DOHH2 (cell line): ENCODE measurements around the gene ERG.

Source experiments
- H3F3A ChIP-seq: fragments of 200-600 bp; sonication (generic), shearing (Covaris generic); 2 replicates; pipeline ENCODE4 v1.6.0; 2016; ENCODE audit warnings: antibody characterized with exemption, mild to moderate bottlenecking; ENCODE audit not compliant: control insufficient read depth, insufficient read depth
- H3K27ac ChIP-seq: fragments of 200-600 bp; sonication (generic); 2 replicates; pipeline ENCODE4 v1.5.1; 2014; ENCODE audit warnings: low read depth, mild to moderate bottlenecking, low read length, moderate library complexity
- H3K27me3 ChIP-seq: fragments of 200-600 bp; sonication (generic); 2 replicates; pipeline ENCODE4 v1.6.1; 2014; ENCODE audit warnings: mild to moderate bottlenecking, low read length, mixed read lengths; ENCODE audit not compliant: control insufficient read depth
- H3K36me3 ChIP-seq: fragments of 200-600 bp; sonication (generic); 2 replicates; pipeline ENCODE4 v1.6.1; 2014; ENCODE audit warnings: mild to moderate bottlenecking, low read length, moderate library complexity, mixed read lengths; ENCODE audit not compliant: control insufficient read depth
- H3K4me1 ChIP-seq: fragments of 200-600 bp; sonication (generic); 2 replicates; pipeline ENCODE4 v1.6.1; 2014; ENCODE audit warnings: mild to moderate bottlenecking, low read length, mixed read lengths; ENCODE audit not compliant: control insufficient read depth
- H3K4me2 ChIP-seq: fragments of 200-600 bp; sonication (generic); 2 replicates; pipeline ENCODE4 v1.6.0; 2014; ENCODE audit warnings: mild to moderate bottlenecking, low read length, moderate library complexity
- H3K4me3 ChIP-seq: fragments of 200-600 bp; sonication (generic); 2 replicates; pipeline ENCODE4 v1.5.1; 2014; ENCODE audit warnings: mild to moderate bottlenecking, low read length, mixed read lengths
- H3K79me2 ChIP-seq: fragments of 200-600 bp; sonication (generic); 2 replicates; pipeline ENCODE4 v1.6.1; 2014; ENCODE audit warnings: mild to moderate bottlenecking, low read length, mixed read lengths; ENCODE audit not compliant: control insufficient read depth
- H3K9me2 ChIP-seq: fragments of 200-600 bp; sonication (generic); replicated peaks from 2 replicates; pipeline ENCODE4 v1.6.1; 2014; ENCODE audit warnings: mild to moderate bottlenecking, low read length, mixed read lengths; ENCODE audit not compliant: control insufficient read depth
- H3K9me3 ChIP-seq: fragments of 200-600 bp; sonication (generic); 2 replicates; pipeline ENCODE4 v1.6.1; 2014; ENCODE audit warnings: antibody characterized with exemption, low read length, mixed read lengths; ENCODE audit not compliant: control insufficient read depth, insufficient read depth
- H4K20me1 ChIP-seq: fragments of 200-600 bp; sonication (generic); 2 replicates; pipeline ENCODE4 v1.6.0; 2014; ENCODE audit warnings: low read depth, mild to moderate bottlenecking, antibody characterized with exemption, low read length, moderate library complexity; ENCODE audit not compliant: control insufficient read depth, insufficient read depth
- CTCF ChIP-seq: fragments of 200-600 bp; sonication (generic); IDR thresholded peaks from one replicate; pipeline ENCODE4 v1.5.1; 2014; ENCODE audit warnings: antibody characterized with exemption, mild to moderate bottlenecking, low read depth, low read length; ENCODE audit not compliant: poor library complexity, severe bottlenecking
- EZH2phosphoT487 ChIP-seq: fragments of 200-600 bp; sonication (generic); IDR thresholded peaks from 2 replicates; pipeline ENCODE4 v1.6.1; 2017; ENCODE audit warnings: borderline replicate concordance, mild to moderate bottlenecking, antibody characterized with exemption, low read length, moderate library complexity, mixed read lengths

Gene ERG

DNA sequence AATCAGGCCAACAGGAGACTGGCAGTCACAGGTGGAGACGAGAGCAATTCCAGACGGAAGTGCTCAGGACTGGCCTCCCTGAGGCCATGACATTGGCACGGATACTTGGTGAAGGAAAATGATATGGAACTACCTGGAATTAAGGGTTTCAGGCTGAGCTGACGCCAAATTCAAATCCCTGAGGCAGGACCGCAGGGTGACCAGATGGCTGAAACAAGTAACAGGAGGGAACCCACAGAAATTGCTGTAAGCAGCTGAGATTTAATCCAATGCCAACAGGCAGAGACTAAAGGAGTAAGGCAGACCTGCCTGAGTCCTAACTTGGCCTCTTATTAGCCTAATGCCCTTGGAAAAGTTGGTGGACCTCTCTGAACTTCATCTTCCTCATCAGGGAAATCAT lies 76.2 kb downstream of the ERG start:
- no peaks in the 10 kb centered on the region for H3K36me3 ChIP-seq
- no peaks in the 10 kb centered on the region for H3K9me3 ChIP-seq
- H3F3A ChIP-seq: no peaks in the 10 kb centered on the region
- no peaks in the 10 kb centered on the region for H3K27me3 ChIP-seq
- TF ChIP-seq CTCF (no peak), EZH2phosphoT487 (no peak)
- no peaks in the 10 kb centered on the region for H3K79me2 ChIP-seq
- H3K4me3 ChIP-seq: no peak overlapping the region
- no peak overlapping the region for H3K4me2 ChIP-seq
- H3K4me1 ChIP-seq: no peaks in the 10 kb centered on the region
- H3K27ac ChIP-seq: no peak overlapping the region
- H4K20me1 ChIP-seq: no peaks in the 10 kb centered on the region
- no peaks in the 10 kb centered on the region for H3K9me2 ChIP-seq

DNA sequence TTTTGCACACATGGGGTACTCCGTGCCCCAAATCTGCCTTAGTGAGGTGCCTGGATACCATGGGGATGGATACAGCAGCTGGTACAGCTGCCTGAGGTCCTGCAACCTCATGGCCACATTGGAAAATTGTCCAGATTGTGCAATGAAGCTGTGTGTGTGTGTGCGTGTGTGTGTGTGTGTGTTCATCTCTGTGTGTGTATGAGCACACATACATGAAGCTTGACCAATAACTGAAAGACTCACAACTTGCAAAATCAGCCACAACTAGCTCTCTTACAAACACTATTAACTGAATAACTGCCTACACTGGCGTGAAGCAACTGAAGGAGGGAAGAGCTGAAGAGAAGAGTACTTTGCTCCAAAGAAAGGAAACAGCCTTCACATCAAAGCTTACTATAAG lies 78.1 kb downstream of the ERG start:
- Histone ChIP-seq H3K4me1 (no peaks in the 10 kb centered on the region), H3K27me3 (no peaks in the 10 kb centered on the region), H3K4me3 (no peak overlapping the region), H3K9me3 (no peaks in the 10 kb centered on the region), H3K36me3 (no peaks in the 10 kb centered on the region), H4K20me1 (no peaks in the 10 kb centered on the region), H3K4me2 (no peak overlapping the region), H3K27ac (no peak overlapping the region), H3K79me2 (no peaks in the 10 kb centered on the region), H3F3A (no peaks in the 10 kb centered on the region), H3K9me2 (no peaks in the 10 kb centered on the region)
- no peak for TF ChIP-seq CTCF
- no peak for TF ChIP-seq EZH2phosphoT487

DNA sequence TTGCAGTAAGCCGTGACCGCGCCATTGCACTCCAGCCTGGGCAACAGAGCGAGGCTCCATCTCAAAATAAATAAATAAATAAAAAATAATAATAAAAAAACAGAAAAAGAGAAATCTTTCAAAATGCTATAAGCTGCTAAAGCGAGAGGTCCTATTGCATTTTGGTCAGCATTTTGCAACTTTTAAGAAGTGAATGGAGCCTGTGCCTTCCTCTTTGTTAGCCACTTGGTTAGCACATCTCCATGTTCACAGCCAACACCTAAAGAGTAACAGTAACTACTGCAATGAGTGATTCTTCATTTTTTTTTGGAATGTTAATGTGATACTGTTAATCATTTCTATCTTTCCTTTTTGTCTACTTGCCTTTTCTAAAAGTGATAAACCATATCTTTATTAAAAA lies 80.6 kb downstream of the ERG start:
- Histone ChIP-seq H3K9me3 (no peaks in the 10 kb centered on the region), H3F3A (no peaks in the 10 kb centered on the region), H3K4me3 (no peak overlapping the region), H3K79me2 (no peaks in the 10 kb centered on the region), H3K4me1 (no peaks in the 10 kb centered on the region), H4K20me1 (no peaks in the 10 kb centered on the region), H3K9me2 (no peaks in the 10 kb centered on the region), H3K27ac (no peak overlapping the region), H3K4me2 (no peak overlapping the region), H3K36me3 (no peaks in the 10 kb centered on the region), H3K27me3 (no peaks in the 10 kb centered on the region)
- no peak for TF ChIP-seq EZH2phosphoT487

- H3K9me2 ChIP-seq: no peaks in the 10 kb centered on the region
Measured at GRCh38 chr21:38416791-38417190, 81.5 kb downstream of the ERG start.

More at GRCh38 chr21:38416791-38417190, 81.5 kb downstream of the ERG start:
- Histone ChIP-seq H3K27ac (no peak overlapping the region), H3K4me2 (no peak overlapping the region), H3K4me1 (no peaks in the 10 kb centered on the region), H3K79me2 (no peaks in the 10 kb centered on the region), H3K36me3 (no peaks in the 10 kb centered on the region), H3K27me3 (no peaks in the 10 kb centered on the region), H3F3A (no peaks in the 10 kb centered on the region), H3K4me3 (no peak overlapping the region), H3K9me3 (no peaks in the 10 kb centered on the region), H4K20me1 (no peaks in the 10 kb centered on the region)
- TF ChIP-seq EZH2phosphoT487 (no peak), CTCF (no peak)
